Vagina (tissue), 2 donors: Measurements from ENCODE around the gene AIG1. TPM values are rescaled to one million over a fixed set of nuclear protein-coding genes. Genes with fewer than 3 reads are reported as not detected.

ENCODE experiments used
- DNase-seq, 2 donors: peaks; one replicate each; pipeline ENCODE4 v3.0.0-alpha.2; 2017; ENCODE audit errors: extremely low spot score in 2 of 2
- H3K27ac ChIP-seq: fragments of 200-600 bp; sonication (generic); one replicate; pipeline ENCODE4 v1.5.1; 2019
- H3K27me3 ChIP-seq: fragments of 200-600 bp; sonication (generic); one replicate; pipeline ENCODE4 v1.5.1; 2019
- H3K36me3 ChIP-seq, 2 donors: fragments of 200-600 bp; sonication (generic); one replicate each; pipeline ENCODE4 v1.5.1; 2017 to 2019
- H3K4me1 ChIP-seq: fragments of 200-600 bp; sonication (generic); one replicate; pipeline ENCODE4 v1.5.1; 2019
- H3K4me3 ChIP-seq, 2 donors: fragments of 200-600 bp; sonication (generic); 1 replicate in 1 of 2; 2 replicates in 1 of 2; pipeline ENCODE4 v1.5.1; 2016 to 2019
- H3K9me3 ChIP-seq: fragments of 200-600 bp; sonication (generic); one replicate; pipeline ENCODE4 v1.5.1; 2019
- CTCF ChIP-seq, 3 experiments: fragments of 450-650 bp in 2 of 3; fragments of 200-600 bp in 1 of 3; sonication (generic) in 1 of 3; IDR thresholded peaks; one replicate each; pipeline ENCODE4 v1.5.1; 2017 to 2019; ENCODE audit warnings: antibody characterized with exemption in 3 of 3, mild to moderate bottlenecking in 2 of 3, moderate library complexity in 2 of 3
- POLR2A ChIP-seq, 2 donors: fragments of 450-650 bp; IDR thresholded peaks; one replicate each; pipeline ENCODE4 v1.6.1; 2017; ENCODE audit warnings: antibody characterized with exemption in 2 of 2, mild to moderate bottlenecking in 2 of 2, moderate library complexity in 2 of 2
- POLR2AphosphoS5 ChIP-seq, 2 donors: sonication (generic); formaldehyde crosslinking; IDR thresholded peaks; one replicate each; pipeline ENCODE4 v1.9.0; 2017; ENCODE audit warnings: antibody characterized with exemption in 2 of 2, mild to moderate bottlenecking in 2 of 2, low read depth in 1 of 2; ENCODE audit not compliant: insufficient read depth in 1 of 2
- intact Hi-C: fragments of 100-400 bp; cut with DNase I; formaldehyde crosslinking; loops from one replicate; pipeline ENCODE4 v1.15.1; 2023
- total RNA-seq: library from RNA; depleted of rRNA; stranded (reverse); fragments of >200 nt; gene quantifications from one replicate; pipeline ENCODE4 v1.2.3, GENCODE V29; 2016

Gene AIG1
- total RNA-seq, 1 donor from 2014 or later, result 22.3 TPM

GRCh38 chr6:143097224-143097795, 36.6 kb downstream of the AIG1 start:
- no peaks in the 10 kb centered on the region for H3K4me1 ChIP-seq
- DNase-seq, result no peak

GRCh38 chr6:143098054-143098671, 37.5 kb downstream of the AIG1 start:
- Histone ChIP-seq H3K4me3 (no peak overlapping the region), H3K9me3 (no peaks in the 10 kb centered on the region), H3K27me3 (no peaks in the 10 kb centered on the region), H3K27ac (no peak overlapping the region), H3K36me3 (no peaks in the 10 kb centered on the region), H3K4me1 (no peaks in the 10 kb centered on the region)
- intact Hi-C loops, result no loop called here
- TF ChIP-seq CTCF (IDR thresholded peaks at IDR 0.05), result no peak
- no peak for TF ChIP-seq POLR2A (IDR thresholded peaks at IDR 0.05)
- TF ChIP-seq POLR2AphosphoS5 (IDR thresholded peaks at IDR 0.05; ENCODE audit: insufficient read depth in 1 of 2, low read depth in 1 of 2), result no peak
- no peak for DNase-seq

More at GRCh38 chr6:143097224-143097795, 36.6 kb downstream of the AIG1 start:
- H3K36me3 ChIP-seq, result no peaks in the 10 kb centered on the region
- no peak overlapping the region for H3K4me3 ChIP-seq
- no peak overlapping the region for H3K27ac ChIP-seq
- intact Hi-C loops, result no loop called here
- no peaks in the 10 kb centered on the region for H3K9me3 ChIP-seq
- no peaks in the 10 kb centered on the region for H3K27me3 ChIP-seq
- no peak for TF ChIP-seq POLR2AphosphoS5 (IDR thresholded peaks at IDR 0.05; ENCODE audit: insufficient read depth in 1 of 2, low read depth in 1 of 2)
- no peak for TF ChIP-seq POLR2A (IDR thresholded peaks at IDR 0.05)
- no peak for TF ChIP-seq CTCF (IDR thresholded peaks at IDR 0.05)

GRCh38 chr6:143099647-143100046, 39.0 kb downstream of the AIG1 start:
- Histone ChIP-seq H3K27me3 (no peaks in the 10 kb centered on the region), H3K4me3 (no peak overlapping the region), H3K9me3 (no peaks in the 10 kb centered on the region), H3K36me3 (no peaks in the 10 kb centered on the region), H3K27ac (no peak overlapping the region), H3K4me1 (no peaks in the 10 kb centered on the region)
- no peak for DNase-seq
- intact Hi-C loops, result no loop called here
- TF ChIP-seq CTCF (IDR thresholded peaks at IDR 0.05) (no peak), POLR2AphosphoS5 (IDR thresholded peaks at IDR 0.05; ENCODE audit: insufficient read depth in 1 of 2, low read depth in 1 of 2) (no peak), POLR2A (IDR thresholded peaks at IDR 0.05) (no peak)

- Histone ChIP-seq H3K9me3 (no peaks in the 10 kb centered on the region), H3K27me3 (no peaks in the 10 kb centered on the region), H3K36me3 (no peaks in the 10 kb centered on the region), H3K27ac (no peak overlapping the region), H3K4me3 (no peak overlapping the region), H3K4me1 (no peaks in the 10 kb centered on the region)
- DNase-seq, result no peak
- intact Hi-C loops, result no loop called here
- no peak for TF ChIP-seq POLR2AphosphoS5 (IDR thresholded peaks at IDR 0.05; ENCODE audit: insufficient read depth in 1 of 2, low read depth in 1 of 2)
- no peak for TF ChIP-seq CTCF (IDR thresholded peaks at IDR 0.05)
- no peak for TF ChIP-seq POLR2A (IDR thresholded peaks at IDR 0.05)
Measured at GRCh38 chr6:143100429-143100828, 39.7 kb downstream of the AIG1 start.

- Histone ChIP-seq H3K9me3 (no peaks in the 10 kb centered on the region), H3K4me1 (no peaks in the 10 kb centered on the region), H3K27ac (no peak overlapping the region), H3K4me3 (no peak overlapping the region), H3K27me3 (no peaks in the 10 kb centered on the region), H3K36me3 (no peaks in the 10 kb centered on the region)
- DNase-seq, result no peak
- intact Hi-C loops, result no loop called here
- TF ChIP-seq POLR2AphosphoS5 (IDR thresholded peaks at IDR 0.05; ENCODE audit: insufficient read depth in 1 of 2, low read depth in 1 of 2) (no peak), POLR2A (IDR thresholded peaks at IDR 0.05) (no peak), CTCF (IDR thresholded peaks at IDR 0.05) (no peak)
Measured at GRCh38 chr6:143103916-143104315, 43.2 kb downstream of the AIG1 start.
